Endothelial cell of umbilical vein (primary cell): Measurements from ENCODE around the gene MINK1. TPM values are rescaled to one million over a fixed set of nuclear protein-coding genes. Genes with fewer than 3 reads are reported as not detected.

Source experiments
- BruUV-seq: library from RNA; stranded (reverse); fragments of 400-500 nt; replicated peaks from 2 replicates; lab custom pipeline; 2021; lab: Mats Ljungman, UMichigan
- CTCF ChIA-PET: fragments of 300-600, 350-600 bp; sonication (Branson Sonifier 250); formaldehyde crosslinking; loops from one replicate; lab custom pipeline; 2021; ENCODE audit warnings: antibody characterized with exemption, inconsistent platforms; lab: Charles Lee
- POLR2A ChIA-PET: fragments of 300-600, 350-600 bp; sonication (Branson Sonifier 250); formaldehyde crosslinking; loops from one replicate; lab custom pipeline; 2021; ENCODE audit warnings: antibody characterized with exemption, inconsistent platforms; lab: Charles Lee
- DNase-seq: peaks from one replicate; pipeline ENCODE4 v3.0.0-alpha.2; 2011; ENCODE audit warnings: low read depth, low spot score
- FAIRE-seq: peaks from 2 replicates; lab custom pipeline; 2011; peaks lifted over from hg19 to GRCh38; lab: Jason Lieb, UNC
- H2AFZ ChIP-seq: 2 replicates; pipeline ENCODE4 v1.6.0; 2012; ENCODE audit warnings: low read depth, low read length, control low read depth, inconsistent platforms
- H3K27ac ChIP-seq: 2 replicates; pipeline ENCODE4 v1.5.1; 2011; ENCODE audit warnings: low read depth, mild to moderate bottlenecking, control low read depth, low read length, moderate library complexity; ENCODE audit not compliant: insufficient read depth
- H3K27me3 ChIP-seq, 2 experiments: 2 replicates each; pipeline versions ENCODE4 v1.6.0 to v1.6.1; 2011; ENCODE audit warnings: low read length in 2 of 2, mixed read lengths in 1 of 2; ENCODE audit not compliant: control insufficient read depth in 2 of 2, insufficient read depth in 2 of 2
- H3K36me3 ChIP-seq, 2 experiments: 2 replicates in 1 of 2; 3 replicates in 1 of 2; pipeline ENCODE4 v1.5.1; 2011; ENCODE audit warnings: low read length in 2 of 2, mild to moderate bottlenecking in 1 of 2, moderate library complexity in 1 of 2; ENCODE audit not compliant: control insufficient read depth in 2 of 2, insufficient read depth in 2 of 2; ENCODE audit errors: extremely low read depth in 1 of 2
- H3K4me1 ChIP-seq: 3 replicates; pipeline ENCODE4 v1.5.1; 2011; ENCODE audit warnings: mild to moderate bottlenecking, low read length; ENCODE audit not compliant: control insufficient read depth, insufficient read depth; ENCODE audit errors: extremely low read depth
- H3K4me2 ChIP-seq: 2 replicates; pipeline ENCODE4 v1.6.1; 2011; ENCODE audit warnings: low read length, control low read depth, mixed read lengths; ENCODE audit not compliant: insufficient read depth
- H3K4me3 ChIP-seq, 3 experiments: fragments of 200-600 bp in 1 of 3; sonication (generic), shearing (Covaris generic) in 1 of 3; replicated peaks in 1 of 3; 2 replicates each; pipeline ENCODE4 v1.5.1; 2011 to 2016; ENCODE audit warnings: control low read depth in 3 of 3, low read length in 3 of 3, mild to moderate bottlenecking in 2 of 3, inconsistent platforms in 1 of 3, low read depth in 1 of 3, moderate library complexity in 1 of 3; ENCODE audit not compliant: insufficient read depth in 1 of 3
- H3K79me2 ChIP-seq: 2 replicates; pipeline ENCODE4 v1.6.0; 2012; ENCODE audit warnings: low read length, inconsistent platforms; ENCODE audit not compliant: control insufficient read depth, insufficient read depth
- H3K9ac ChIP-seq: replicated peaks from 2 replicates; pipeline ENCODE3; 2011; ENCODE audit warnings: low read length, control low read depth; ENCODE audit not compliant: insufficient read depth; ENCODE audit errors: extremely low read depth
- H3K9me1 ChIP-seq: replicated peaks from 3 replicates; pipeline ENCODE4 v1.6.0; 2011; ENCODE audit warnings: mild to moderate bottlenecking, low read length; ENCODE audit not compliant: control insufficient read depth, insufficient read depth; ENCODE audit errors: extremely low read depth
- H3K9me3 ChIP-seq: replicated peaks from 2 replicates; pipeline ENCODE4 v1.5.1; 2012; ENCODE audit warnings: low read length, inconsistent platforms; ENCODE audit not compliant: control insufficient read depth, insufficient read depth
- H4K20me1 ChIP-seq: replicated peaks from 2 replicates; pipeline ENCODE3; 2011; ENCODE audit warnings: mild to moderate bottlenecking, low read length; ENCODE audit not compliant: control insufficient read depth, insufficient read depth; ENCODE audit errors: extremely low read depth
- EZH2 ChIP-seq: IDR thresholded peaks from 2 replicates; pipeline ENCODE4 v1.6.1; 2012; ENCODE audit warnings: borderline replicate concordance, low read depth, mild to moderate bottlenecking, moderate library complexity, low read length, inconsistent platforms; ENCODE audit not compliant: severe bottlenecking
- FOS ChIP-seq: IDR thresholded peaks from 2 replicates; pipeline ENCODE4 v1.6.1; 2011; ENCODE audit warnings: mild to moderate bottlenecking, low read length, moderate library complexity, borderline replicate concordance; ENCODE audit not compliant: insufficient read depth
- GATA2 ChIP-seq: IDR thresholded peaks from 2 replicates; pipeline ENCODE4 v1.7.0; 2011; ENCODE audit warnings: low read depth, mild to moderate bottlenecking, moderate library complexity, mixed read lengths, low read length; ENCODE audit not compliant: insufficient read length, insufficient read depth
- JUN ChIP-seq: IDR thresholded peaks from 2 replicates; pipeline ENCODE4 v1.6.1; 2011; ENCODE audit warnings: borderline replicate concordance, low read depth; ENCODE audit not compliant: insufficient read length, insufficient read depth
- MYC ChIP-seq: IDR thresholded peaks from one replicate; pipeline ENCODE4 v1.6.1; 2011; ENCODE audit warnings: mild to moderate bottlenecking, low read depth, low read length
- POLR2AphosphoS5 ChIP-seq: IDR thresholded peaks from 2 replicates; pipeline ENCODE4 v1.6.1; 2012; ENCODE audit warnings: low read depth, mild to moderate bottlenecking, control low read depth, low read length, moderate library complexity; ENCODE audit not compliant: insufficient read depth
- dilution Hi-C: fragments of 300-500 bp; cut with MboI; formaldehyde crosslinking; loops from one replicate; pipeline ENCODE4 v1.15.0; 2019; ENCODE audit warnings: low sequenced_read_pairs; ENCODE audit not compliant: extremely low pct_ligation_motif_present
- intact Hi-C: fragments of 100-400 bp; cut with micrococcal nuclease; formaldehyde crosslinking; loops from one replicate; pipeline ENCODE4 v1.10.0; 2022
- polyA plus RNA-seq, 4 experiments: library from polyadenylated mRNA; depleted of rRNA in 3 of 4; stranded (reverse) in 3 of 4; unstranded in 1 of 4; fragments of >200 nt; gene quantifications; 2 replicates each; pipeline versions ENCODE4 v1.2.1 to v1.2.3, GENCODE V29; 2011 to 2012; ENCODE audit warnings: missing spikeins in 1 of 4
- total RNA-seq: library from RNA; stranded (reverse); gene quantifications from 2 replicates; pipeline ENCODE4 v1.2.3, GENCODE V29; 2021
- TF ChIP-seq, protein P1 (sequence below): IDR thresholded peaks from 2 replicates; pipeline ENCODE4 v1.6.1; 2011; ENCODE audit not compliant: insufficient read depth, insufficient read length
- TF ChIP-seq, protein P2 (sequence below), 2 donors: IDR thresholded peaks; 1 replicate in 1 of 2; 2 replicates in 1 of 2; pipeline ENCODE4 v1.5.1; 2011; ENCODE audit warnings: low read length in 2 of 2, mild to moderate bottlenecking in 2 of 2, moderate library complexity in 2 of 2, control low read depth in 1 of 2, inconsistent platforms in 1 of 2, low read depth in 1 of 2; ENCODE audit not compliant: insufficient read depth in 1 of 2; ENCODE audit errors: extremely low read depth in 1 of 2

The MINK1 gene
- total and polyA plus RNA-seq, 2 donors (not counting 3 experiments of a cell fraction or from before 2014, with no cell fraction given), result 53.6 to 89.4 TPM

DNA sequence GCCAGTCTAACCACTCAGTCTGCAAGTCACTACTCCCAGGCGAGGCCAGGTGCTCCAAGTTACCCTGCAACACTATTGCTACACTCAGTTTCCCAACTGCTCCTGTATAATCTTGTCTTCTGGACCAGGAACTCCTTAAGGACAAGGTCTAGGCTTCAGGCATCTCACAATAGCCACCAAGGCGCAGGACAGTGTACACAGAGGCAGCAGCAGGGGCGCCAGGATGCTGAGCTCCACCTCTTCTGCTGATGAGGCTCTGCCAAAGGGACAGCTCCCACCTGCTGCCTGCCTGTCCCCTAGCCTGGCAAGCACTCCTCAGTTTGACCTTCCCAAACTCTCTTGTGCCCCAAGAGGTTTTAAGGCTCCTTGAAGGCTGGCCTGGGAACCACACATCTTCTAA, 103.3 kb downstream of the MINK1 start:
- CTCF ChIA-PET, result interaction anchor here (1.8 kb wide), 1 partner anchor 27 kb away, joined by 8 read pairs; no protein-coding TSS in a partner anchor
- BruUV-seq, result no TSS peak

More for the DNA sequence above, 103.3 kb downstream of the MINK1 start:
- DNase-seq (no peak), FAIRE-seq (no peak)
- Histone ChIP-seq H3K79me2 (peaks cover 25% of the 10 kb centered on the region), H3K4me3 (no peak overlapping the region), H3K9ac (no peak overlapping the region), H3K4me1 (peaks cover 22% of the 10 kb centered on the region), H3K27ac (no peak overlapping the region), H3K9me3 (no peaks in the 10 kb centered on the region), H3K36me3 (peaks cover 2 to 19% of the 10 kb centered on the region in 2 experiments), H3K27me3 (no peaks in the 10 kb centered on the region), H3K9me1 (no peaks in the 10 kb centered on the region), H2AFZ (no peak overlapping the region), H3K4me2 (no peak overlapping the region), H4K20me1 (no peaks in the 10 kb centered on the region)
- POLR2A ChIA-PET, result no interaction called here
- dilution Hi-C loops (no loop called here), intact Hi-C loops (no loop called here)
- TF ChIP-seq, protein P1, sequence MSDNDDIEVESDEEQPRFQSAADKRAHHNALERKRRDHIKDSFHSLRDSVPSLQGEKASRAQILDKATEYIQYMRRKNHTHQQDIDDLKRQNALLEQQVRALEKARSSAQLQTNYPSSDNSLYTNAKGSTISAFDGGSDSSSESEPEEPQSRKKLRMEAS, result no peak
- TF ChIP-seq POLR2AphosphoS5 (no peak), GATA2 (no peak), EZH2 (no peak), JUN (no peak), FOS (no peak), MYC (no peak)
- TF ChIP-seq, protein P2, sequence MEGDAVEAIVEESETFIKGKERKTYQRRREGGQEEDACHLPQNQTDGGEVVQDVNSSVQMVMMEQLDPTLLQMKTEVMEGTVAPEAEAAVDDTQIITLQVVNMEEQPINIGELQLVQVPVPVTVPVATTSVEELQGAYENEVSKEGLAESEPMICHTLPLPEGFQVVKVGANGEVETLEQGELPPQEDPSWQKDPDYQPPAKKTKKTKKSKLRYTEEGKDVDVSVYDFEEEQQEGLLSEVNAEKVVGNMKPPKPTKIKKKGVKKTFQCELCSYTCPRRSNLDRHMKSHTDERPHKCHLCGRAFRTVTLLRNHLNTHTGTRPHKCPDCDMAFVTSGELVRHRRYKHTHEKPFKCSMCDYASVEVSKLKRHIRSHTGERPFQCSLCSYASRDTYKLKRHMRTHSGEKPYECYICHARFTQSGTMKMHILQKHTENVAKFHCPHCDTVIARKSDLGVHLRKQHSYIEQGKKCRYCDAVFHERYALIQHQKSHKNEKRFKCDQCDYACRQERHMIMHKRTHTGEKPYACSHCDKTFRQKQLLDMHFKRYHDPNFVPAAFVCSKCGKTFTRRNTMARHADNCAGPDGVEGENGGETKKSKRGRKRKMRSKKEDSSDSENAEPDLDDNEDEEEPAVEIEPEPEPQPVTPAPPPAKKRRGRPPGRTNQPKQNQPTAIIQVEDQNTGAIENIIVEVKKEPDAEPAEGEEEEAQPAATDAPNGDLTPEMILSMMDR (IDR thresholded peaks at IDR 0.05; ENCODE audit: extremely low read depth in 1 of 2, insufficient read depth in 1 of 2, low read depth in 1 of 2, low read length in 2 of 2), result no peak
